ENCODE results near the gene AIPL1. TPM values are rescaled to one million over a fixed set of nuclear protein-coding genes. Genes with fewer than 3 reads are reported as not detected.

Gene AIPL1
- total and polyA plus RNA-seq, 2 donors (not counting 3 experiments of a cell fraction or from before 2014, with no cell fraction given): not detected

DNA sequence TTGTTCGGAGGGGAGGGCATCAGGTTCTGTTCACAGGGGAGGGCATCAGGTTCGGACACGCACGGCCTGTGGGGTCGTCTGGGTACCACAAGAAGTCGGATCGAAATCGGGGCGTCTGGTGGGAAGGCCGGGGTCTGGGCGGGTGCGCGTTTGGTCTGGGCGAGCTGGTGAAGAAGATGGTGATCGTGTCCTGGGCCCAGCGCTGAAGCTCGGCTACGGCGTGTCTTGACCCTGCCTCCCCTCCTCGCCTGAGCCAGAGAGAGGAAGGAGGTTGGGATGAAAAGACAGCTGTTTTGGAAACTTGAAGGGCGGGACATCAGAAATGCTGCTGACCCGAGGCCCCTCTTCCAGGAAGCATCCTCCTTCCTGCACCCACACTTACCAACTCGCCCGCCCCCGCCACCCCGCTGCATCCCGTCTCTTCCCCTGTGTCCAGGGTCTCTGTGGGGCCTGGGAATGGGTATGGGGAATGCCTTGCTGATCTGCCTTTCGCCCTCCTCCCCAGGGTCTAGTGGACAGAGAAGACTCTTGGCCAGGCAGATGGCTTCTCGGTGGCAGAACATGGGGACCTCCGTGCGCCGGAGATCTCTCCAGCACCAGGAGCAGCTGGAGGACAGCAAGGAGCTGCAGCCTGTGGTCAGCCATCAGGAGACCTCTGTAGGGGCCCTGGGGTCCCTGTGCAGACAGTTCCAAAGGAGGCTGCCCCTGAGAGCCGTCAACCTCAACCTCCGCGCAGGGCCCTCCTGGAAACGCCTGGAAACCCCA, 9.8 kb upstream of the AIPL1 start:
- intact Hi-C loops (cut with micrococcal nuclease) (loop anchor here (5.0 kb wide), 1 partner anchor 957 kb away; the partner anchor contains the start of genes DERL2 and MIS12), dilution Hi-C loops (cut with MboI; ENCODE audit: extremely low pct_ligation_motif_present, low sequenced_read_pairs) (no loop called here)
- H3K79me2 ChIP-seq (ENCODE audit: control insufficient read depth, insufficient read depth, low read length): no peaks in the 10 kb centered on the region
- H3K9me1 ChIP-seq (replicated peaks; ENCODE audit: control insufficient read depth, extremely low read depth, insufficient read depth, low read length): no peaks in the 10 kb centered on the region
- peak; percentile 8 for FAIRE-seq
- BruUV-seq (replicated peaks): TSS peak; percentile 24
- H3K36me3 ChIP-seq (ENCODE audit: control insufficient read depth in 2 of 2, extremely low read depth in 1 of 2, insufficient read depth in 2 of 2, low read length in 2 of 2): no peaks in the 10 kb centered on the region
- H4K20me1 ChIP-seq (replicated peaks; ENCODE audit: control insufficient read depth, extremely low read depth, insufficient read depth, low read length): no peaks in the 10 kb centered on the region
- H2AFZ ChIP-seq (ENCODE audit: low read depth, low read length): peak overlapping the region; percentile 95
- POLR2A ChIA-PET: no interaction called here
- no peak overlapping the region for H3K27ac ChIP-seq (ENCODE audit: insufficient read depth, low read depth, low read length)
- peak overlapping the region; percentile 51 to 85 (median 70) for H3K4me3 ChIP-seq (replicated peaks in 1 of 3; ENCODE audit: insufficient read depth in 1 of 3, low read depth in 1 of 3, low read length in 3 of 3)
- peaks cover 17% of the 10 kb centered on the region for H3K4me1 ChIP-seq (ENCODE audit: control insufficient read depth, extremely low read depth, insufficient read depth, low read length)
- H3K9me3 ChIP-seq (replicated peaks; ENCODE audit: control insufficient read depth, insufficient read depth, low read length): no peaks in the 10 kb centered on the region
- H3K4me2 ChIP-seq (ENCODE audit: insufficient read depth, low read length): peak overlapping the region; percentile 89
- H3K9ac ChIP-seq (replicated peaks; ENCODE audit: extremely low read depth, insufficient read depth, low read length): peak overlapping the region; percentile 59
- CTCF ChIA-PET: interaction anchor here (2.6 kb wide), 1 partner anchor 9 kb away, joined by 16 read pairs; the partner anchor contains the start of gene AIPL1
- TF ChIP-seq, protein P1, sequence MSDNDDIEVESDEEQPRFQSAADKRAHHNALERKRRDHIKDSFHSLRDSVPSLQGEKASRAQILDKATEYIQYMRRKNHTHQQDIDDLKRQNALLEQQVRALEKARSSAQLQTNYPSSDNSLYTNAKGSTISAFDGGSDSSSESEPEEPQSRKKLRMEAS (IDR thresholded peaks at IDR 0.05; ENCODE audit: insufficient read depth, insufficient read length): no peak
- TF ChIP-seq, protein P2, sequence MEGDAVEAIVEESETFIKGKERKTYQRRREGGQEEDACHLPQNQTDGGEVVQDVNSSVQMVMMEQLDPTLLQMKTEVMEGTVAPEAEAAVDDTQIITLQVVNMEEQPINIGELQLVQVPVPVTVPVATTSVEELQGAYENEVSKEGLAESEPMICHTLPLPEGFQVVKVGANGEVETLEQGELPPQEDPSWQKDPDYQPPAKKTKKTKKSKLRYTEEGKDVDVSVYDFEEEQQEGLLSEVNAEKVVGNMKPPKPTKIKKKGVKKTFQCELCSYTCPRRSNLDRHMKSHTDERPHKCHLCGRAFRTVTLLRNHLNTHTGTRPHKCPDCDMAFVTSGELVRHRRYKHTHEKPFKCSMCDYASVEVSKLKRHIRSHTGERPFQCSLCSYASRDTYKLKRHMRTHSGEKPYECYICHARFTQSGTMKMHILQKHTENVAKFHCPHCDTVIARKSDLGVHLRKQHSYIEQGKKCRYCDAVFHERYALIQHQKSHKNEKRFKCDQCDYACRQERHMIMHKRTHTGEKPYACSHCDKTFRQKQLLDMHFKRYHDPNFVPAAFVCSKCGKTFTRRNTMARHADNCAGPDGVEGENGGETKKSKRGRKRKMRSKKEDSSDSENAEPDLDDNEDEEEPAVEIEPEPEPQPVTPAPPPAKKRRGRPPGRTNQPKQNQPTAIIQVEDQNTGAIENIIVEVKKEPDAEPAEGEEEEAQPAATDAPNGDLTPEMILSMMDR (IDR thresholded peaks at IDR 0.05; ENCODE audit: extremely low read depth in 1 of 2, insufficient read depth in 1 of 2, low read depth in 1 of 2, low read length in 2 of 2): no peak
- TF ChIP-seq POLR2A (IDR thresholded peaks at IDR 0.05; ENCODE audit: low read depth, low read length) (no peak), POLR2AphosphoS5 (IDR thresholded peaks at IDR 0.05; ENCODE audit: insufficient read depth, low read depth, low read length) (no peak)
- no peak for DNase-seq (ENCODE audit: low read depth, low spot score)
- H3K27me3 ChIP-seq (ENCODE audit: control insufficient read depth in 2 of 2, insufficient read depth in 2 of 2, low read length in 2 of 2): peaks cover 4 to 13% of the 10 kb centered on the region in 2 experiments

All from endothelial cell of umbilical vein (primary cell).